Ovary (tissue), 9 donors: ENCODE measurements around the gene APAF1. TPM values are rescaled to one million over a fixed set of nuclear protein-coding genes. Genes with fewer than 3 reads are reported as not detected.

ENCODE experiments used
- DNase-seq, 5 donors: peaks; one replicate each; pipeline ENCODE4 v3.0.0-alpha.2; 2019 to 2020
- H3K27ac ChIP-seq, 2 donors: fragments of 200-600 bp; one replicate each; pipeline versions ENCODE4 v1.5.1 to v1.8.0; 2019 to 2022
- H3K27me3 ChIP-seq: fragments of 200-600 bp; one replicate; pipeline ENCODE4 v1.8.0; 2022
- H3K36me3 ChIP-seq: fragments of 200-600 bp; sonication (generic); one replicate; pipeline ENCODE4 v1.5.1; 2019
- H3K4me1 ChIP-seq: one replicate; pipeline ENCODE4 v1.8.1; 2013; ENCODE audit warnings: mild to moderate bottlenecking, moderate library complexity; ENCODE audit not compliant: insufficient read depth
- H3K4me3 ChIP-seq: fragments of 200-600 bp; sonication (generic); one replicate; pipeline ENCODE4 v1.5.1; 2017
- H3K9me3 ChIP-seq, 2 donors: fragments of 200-600 bp in 1 of 2; sonication (generic) in 1 of 2; one replicate each; pipeline versions ENCODE4 v1.5.1 to v1.8.1; 2013 to 2019; ENCODE audit warnings: mild to moderate bottlenecking in 1 of 2, moderate library complexity in 1 of 2
- EP300 ChIP-seq: sonication (generic); formaldehyde crosslinking; IDR thresholded peaks from one replicate; pipeline ENCODE4 v1.6.1; 2017; ENCODE audit warnings: antibody characterized with exemption
- POLR2A ChIP-seq: fragments of 450-650 bp; IDR thresholded peaks from one replicate; pipeline ENCODE4 v1.6.1; 2017; ENCODE audit warnings: antibody characterized with exemption, mild to moderate bottlenecking, moderate library complexity
- WGBS, 3 donors: extraction: QIAGEN DNeasy Blood & Tissue Kit in 1 of 3; methylation state at CpG; one replicate each; pipeline versions ENCODE4 v1.1.5 to v1.1.7; 2013 to 2017; 5-methylcytosine and 5-hydroxymethylcytosine counted together
- intact Hi-C, 4 donors: fragments of 100-400 bp; cut with DNase I; formaldehyde crosslinking; loops; one replicate each; pipeline versions ENCODE4 v1.11.0 to v1.15.1; 2022 to 2023
- polyA plus RNA-seq, 2 donors: library from polyadenylated mRNA; stranded (reverse); fragments of 200-250 nt in 1 of 2; fragments of 350-450 nt in 1 of 2; fragmentation: Illumina TruSeq in 1 of 2; extraction: RNeasy Lipid Tissue Mini Kit (QIAGEN cat#74804) in 1 of 2; gene quantifications; one replicate each; pipeline ENCODE4 v1.2.3, GENCODE V29; 2013 to 2014
- total RNA-seq, 7 donors: library from RNA; depleted of rRNA in 2 of 7; stranded (reverse); fragments of >200 nt in 2 of 7; fragmentation: NEBNext Ultra II Directional in 3 of 7; extraction: Animal tissue kit (Norgen Biotek cat#: 25700) in 3 of 7; gene quantifications; one replicate each; pipeline versions ENCODE4 v1.1.0 to v1.2.4, GENCODE V29; 2016 to 2023
- TF ChIP-seq, protein P1 (sequence below), 3 donors: fragments of 450-650 bp in 2 of 3; fragments of 200-600 bp in 1 of 3; IDR thresholded peaks; one replicate each; pipeline versions ENCODE4 v1.5.1 to v1.8.0; 2016 to 2022; ENCODE audit warnings: antibody characterized with exemption in 3 of 3, mild to moderate bottlenecking in 1 of 3
- donor health status: DM: no; HTN: no; CAD: no; lungs with moderate emphysema.
- donor health status: DM: no; HTN: no; CAD: no.
- donor health status: Bipolar disorder and iron deficiency.
- donor health status: DM: yes; HTN: yes; CAD: no.
- donor health status: DM: no; HTN: no; CAD: no.
- donor health status: DM: yes; HTN: yes; CAD: no.

APAF1 gene
- total and polyA plus RNA-seq, 9 donors: 9.4 to 17.1 (median 11.9) TPM

DNA sequence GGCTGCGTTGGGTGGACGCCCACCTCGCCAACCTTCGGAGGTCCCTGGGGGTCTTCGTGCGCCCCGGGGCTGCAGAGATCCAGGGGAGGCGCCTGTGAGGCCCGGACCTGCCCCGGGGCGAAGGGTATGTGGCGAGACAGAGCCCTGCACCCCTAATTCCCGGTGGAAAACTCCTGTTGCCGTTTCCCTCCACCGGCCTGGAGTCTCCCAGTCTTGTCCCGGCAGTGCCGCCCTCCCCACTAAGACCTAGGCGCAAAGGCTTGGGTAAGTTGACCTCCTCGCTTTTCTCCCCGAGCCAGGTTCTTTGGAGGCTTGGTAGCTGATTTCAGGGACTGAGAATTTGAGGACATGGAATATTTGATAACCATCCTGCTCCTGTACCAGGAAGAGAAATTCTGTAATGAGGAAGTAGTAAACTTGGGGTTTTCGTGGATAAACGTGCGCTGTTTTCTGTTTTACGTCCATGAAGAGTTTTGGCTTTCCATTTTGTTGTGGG lies 530 bp downstream of the APAF1 start:
- H3K27ac ChIP-seq: peak overlapping the region; percentile 71 to 79
- no peaks in the 10 kb centered on the region for H3K27me3 ChIP-seq
- TF ChIP-seq EP300: no peak
- no peak for TF ChIP-seq POLR2A
- TF ChIP-seq, protein P1, sequence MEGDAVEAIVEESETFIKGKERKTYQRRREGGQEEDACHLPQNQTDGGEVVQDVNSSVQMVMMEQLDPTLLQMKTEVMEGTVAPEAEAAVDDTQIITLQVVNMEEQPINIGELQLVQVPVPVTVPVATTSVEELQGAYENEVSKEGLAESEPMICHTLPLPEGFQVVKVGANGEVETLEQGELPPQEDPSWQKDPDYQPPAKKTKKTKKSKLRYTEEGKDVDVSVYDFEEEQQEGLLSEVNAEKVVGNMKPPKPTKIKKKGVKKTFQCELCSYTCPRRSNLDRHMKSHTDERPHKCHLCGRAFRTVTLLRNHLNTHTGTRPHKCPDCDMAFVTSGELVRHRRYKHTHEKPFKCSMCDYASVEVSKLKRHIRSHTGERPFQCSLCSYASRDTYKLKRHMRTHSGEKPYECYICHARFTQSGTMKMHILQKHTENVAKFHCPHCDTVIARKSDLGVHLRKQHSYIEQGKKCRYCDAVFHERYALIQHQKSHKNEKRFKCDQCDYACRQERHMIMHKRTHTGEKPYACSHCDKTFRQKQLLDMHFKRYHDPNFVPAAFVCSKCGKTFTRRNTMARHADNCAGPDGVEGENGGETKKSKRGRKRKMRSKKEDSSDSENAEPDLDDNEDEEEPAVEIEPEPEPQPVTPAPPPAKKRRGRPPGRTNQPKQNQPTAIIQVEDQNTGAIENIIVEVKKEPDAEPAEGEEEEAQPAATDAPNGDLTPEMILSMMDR (IDR thresholded peaks at IDR 0.05): no peak
- WGBS, 3 donors: 0% methylated on average over 13 to 24 of the region's 24 CpGs
- intact Hi-C loops: loop anchor here in 3 of 4 donors (5.0 to 10.0 kb wide), 3 partner anchors 48 to 223 kb away; partner anchors contain the start of gene SLC25A3 (in 1 of the 3)
- no peaks in the 10 kb centered on the region for H3K9me3 ChIP-seq
- DNase-seq: no peak
- peak overlapping the region; percentile 82 for H3K4me3 ChIP-seq
- no peaks in the 10 kb centered on the region for H3K36me3 ChIP-seq
- peaks cover 4% of the 10 kb centered on the region for H3K4me1 ChIP-seq

DNA sequence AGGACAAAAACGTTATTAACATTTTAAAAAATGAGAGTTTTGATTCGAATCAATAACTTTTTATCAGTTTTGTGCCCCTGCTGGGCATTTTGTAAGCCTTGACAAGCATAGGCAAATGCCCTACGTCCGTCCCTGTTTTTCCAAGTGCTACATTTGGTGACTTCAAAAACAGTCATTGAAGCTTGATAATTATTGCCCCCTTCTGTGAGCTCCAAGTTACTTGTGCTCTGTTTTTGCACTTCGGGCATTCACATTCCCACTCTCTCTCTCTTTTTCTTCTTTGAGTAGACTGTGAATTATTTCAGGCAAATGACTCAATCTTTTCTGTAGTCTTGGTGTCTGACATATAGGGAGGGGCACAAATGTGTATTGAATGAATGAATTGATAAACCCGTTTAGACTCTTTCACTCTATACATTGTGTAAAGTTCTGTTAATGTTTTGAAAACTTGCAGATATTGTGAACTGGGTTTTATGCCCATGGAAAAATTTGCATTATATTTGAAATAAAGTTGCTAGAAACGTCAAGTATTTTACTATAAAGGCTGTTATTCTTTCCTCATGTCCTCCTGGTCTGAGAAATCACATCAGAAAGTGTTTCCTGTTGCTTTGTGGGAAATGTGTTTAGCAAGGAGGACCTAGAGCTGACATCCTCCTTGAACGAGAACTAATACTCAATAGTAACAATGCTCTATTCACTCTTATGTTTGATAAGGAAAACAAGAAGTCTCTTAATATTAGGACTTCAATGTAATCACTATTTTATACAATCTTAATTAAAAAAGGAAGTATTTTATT lies 1.4 kb downstream of the APAF1 start:
- Histone ChIP-seq H3K27me3 (no peaks in the 10 kb centered on the region), H3K9me3 (no peaks in the 10 kb centered on the region), H3K27ac (no peak overlapping the region), H3K4me1 (peaks cover 4% of the 10 kb centered on the region), H3K4me3 (peak overlapping the region; percentile 82), H3K36me3 (no peaks in the 10 kb centered on the region)
- no peak for DNase-seq
- intact Hi-C loops: loop anchor here in 3 of 4 donors (5.0 to 10.0 kb wide), 3 partner anchors 49 to 224 kb away; partner anchors contain the start of gene SLC25A3 (in 1 of the 3)
- TF ChIP-seq, protein P1 (IDR thresholded peaks at IDR 0.05): no peak
- TF ChIP-seq POLR2A (no peak), EP300 (no peak)
- WGBS, 3 donors: 6 to 10% (median 10%) methylated on average over 8 of the region's 8 CpGs

DNA sequence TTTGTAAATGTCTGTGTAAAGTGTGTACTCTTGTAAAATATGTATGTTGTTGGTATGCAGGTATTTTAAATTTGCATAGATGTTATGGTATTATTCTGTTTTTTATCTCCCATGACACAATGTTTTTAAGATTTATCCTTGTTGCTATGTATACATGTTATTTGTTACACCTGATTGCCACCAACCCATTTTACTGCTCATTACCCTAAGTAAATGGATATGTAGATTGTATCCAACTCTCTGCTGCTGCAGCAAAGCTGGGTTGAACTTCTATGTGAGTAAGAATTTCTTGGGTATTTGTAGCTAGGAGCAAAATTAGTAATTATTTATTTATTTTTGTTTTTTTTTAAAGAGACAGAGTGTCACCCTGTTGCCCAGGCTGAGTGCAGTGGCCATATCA lies 6.2 kb downstream of the APAF1 start:
- Histone ChIP-seq H3K27me3 (no peaks in the 10 kb centered on the region), H3K4me3 (no peak overlapping the region), H3K36me3 (no peaks in the 10 kb centered on the region), H3K4me1 (peaks cover 2% of the 10 kb centered on the region), H3K9me3 (no peaks in the 10 kb centered on the region), H3K27ac (no peak overlapping the region)
- intact Hi-C loops: loop anchor here in 2 of 4 donors (5.0 to 10.0 kb wide), 2 partner anchors 227 to 234 kb away; no protein-coding TSS in a partner anchor
- DNase-seq: no peak
- no peak for TF ChIP-seq POLR2A
- TF ChIP-seq EP300: no peak
- TF ChIP-seq, protein P1 (IDR thresholded peaks at IDR 0.05): no peak

DNA sequence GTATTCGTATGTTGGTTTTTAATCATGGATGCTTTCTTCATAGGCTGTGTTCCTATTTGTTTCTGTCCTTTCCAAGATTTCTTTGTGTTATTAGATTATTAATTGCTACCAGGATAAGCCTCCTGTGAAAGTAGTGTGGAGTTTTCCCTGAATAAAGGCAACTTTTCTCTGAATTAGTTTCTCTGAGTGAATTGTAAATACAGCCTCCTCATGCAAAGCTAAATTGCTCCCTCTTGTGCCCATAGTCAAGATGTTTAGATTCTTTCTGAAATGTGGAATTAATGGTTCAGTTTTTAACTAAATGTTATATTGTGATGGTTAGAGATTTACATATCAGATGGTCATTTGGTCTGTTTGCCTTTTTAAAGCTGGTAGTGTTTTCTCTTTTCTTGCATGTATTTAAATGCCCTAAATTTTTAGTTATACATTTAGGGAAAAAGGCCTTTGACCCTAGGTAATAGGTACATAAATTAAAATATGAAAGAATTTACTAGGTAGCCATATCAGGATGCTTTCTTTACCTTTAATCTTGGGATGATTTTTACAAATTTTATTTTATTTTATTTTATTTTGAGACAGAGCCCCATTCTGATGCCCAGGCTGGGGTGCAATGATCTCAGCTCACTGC lies 8.9 kb downstream of the APAF1 start:
- H3K4me3 ChIP-seq: no peak overlapping the region
- no peaks in the 10 kb centered on the region for H3K36me3 ChIP-seq
- H3K27me3 ChIP-seq: no peaks in the 10 kb centered on the region
- no peaks in the 10 kb centered on the region for H3K9me3 ChIP-seq
- intact Hi-C loops: loop anchor here in 2 of 4 donors (5.0 to 10.0 kb wide), 2 partner anchors 229 to 237 kb away; no protein-coding TSS in a partner anchor
- no peak overlapping the region for H3K27ac ChIP-seq
- no peak for TF ChIP-seq EP300
- TF ChIP-seq POLR2A: no peak
- TF ChIP-seq, protein P1 (IDR thresholded peaks at IDR 0.05): peak in 2 of 3 donors; percentile 37 to 58
- DNase-seq: no peak
- WGBS, 3 donors: 89 to 95% (median 91%) methylated on average over 1 of the region's 1 CpG
- H3K4me1 ChIP-seq: no peaks in the 10 kb centered on the region
